NCI-H2227 (cell line): ENCODE results near the gene RFTN2.
"Not testable (repeated sequence)": the region's sequence is repeated elsewhere in the genome, so short reads cannot be mapped to it uniquely, and the experiment has no call there.

ENCODE experiments used
- DNase-seq: peaks from one replicate; lab custom pipeline; 2025; ENCODE audit not compliant: unreplicated experiment; lab: John Stamatoyannopoulos, UW

RFTN2 gene

DNA sequence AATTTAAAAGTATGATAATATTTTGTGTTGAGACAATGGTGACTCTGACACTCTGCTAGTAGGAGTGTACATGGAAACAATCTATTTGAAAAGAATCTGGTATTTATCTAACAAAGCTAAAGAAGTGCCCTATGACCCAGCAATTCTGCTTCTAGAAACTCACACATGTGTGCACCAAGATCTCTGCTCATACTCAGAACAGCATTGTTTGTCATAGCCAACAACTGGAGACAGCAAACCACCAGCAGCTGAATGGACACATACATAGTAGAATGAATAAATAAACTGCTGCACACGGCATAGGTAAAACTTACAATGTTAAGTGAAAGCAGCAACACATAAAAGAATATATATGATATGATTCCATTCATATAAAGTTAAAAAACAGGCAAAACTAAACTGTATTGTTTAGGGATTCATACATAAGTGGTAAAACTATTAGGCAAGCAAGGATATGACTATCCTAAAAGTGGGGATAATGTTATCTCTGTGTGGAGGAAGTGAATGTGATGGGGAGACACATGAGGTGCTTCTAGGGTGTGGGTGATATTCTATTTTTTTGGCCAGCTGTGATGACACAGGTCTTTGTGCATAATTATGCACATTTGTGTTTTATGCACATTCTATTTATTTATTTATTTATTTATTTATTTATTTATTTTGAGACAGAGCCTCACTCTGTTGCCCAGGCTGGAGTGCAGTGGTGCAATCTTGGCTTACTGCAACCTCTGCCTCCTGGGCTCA is 71.1 kb downstream of the RFTN2 start:
- DNase-seq, result no peak

GRCh38 chr2:197601726-197602125 is 73.7 kb downstream of the RFTN2 start:
- no peak for DNase-seq

- DNase-seq, result no peak
Measured at GRCh38 chr2:197600306-197600705, 75.1 kb downstream of the RFTN2 start.

DNA sequence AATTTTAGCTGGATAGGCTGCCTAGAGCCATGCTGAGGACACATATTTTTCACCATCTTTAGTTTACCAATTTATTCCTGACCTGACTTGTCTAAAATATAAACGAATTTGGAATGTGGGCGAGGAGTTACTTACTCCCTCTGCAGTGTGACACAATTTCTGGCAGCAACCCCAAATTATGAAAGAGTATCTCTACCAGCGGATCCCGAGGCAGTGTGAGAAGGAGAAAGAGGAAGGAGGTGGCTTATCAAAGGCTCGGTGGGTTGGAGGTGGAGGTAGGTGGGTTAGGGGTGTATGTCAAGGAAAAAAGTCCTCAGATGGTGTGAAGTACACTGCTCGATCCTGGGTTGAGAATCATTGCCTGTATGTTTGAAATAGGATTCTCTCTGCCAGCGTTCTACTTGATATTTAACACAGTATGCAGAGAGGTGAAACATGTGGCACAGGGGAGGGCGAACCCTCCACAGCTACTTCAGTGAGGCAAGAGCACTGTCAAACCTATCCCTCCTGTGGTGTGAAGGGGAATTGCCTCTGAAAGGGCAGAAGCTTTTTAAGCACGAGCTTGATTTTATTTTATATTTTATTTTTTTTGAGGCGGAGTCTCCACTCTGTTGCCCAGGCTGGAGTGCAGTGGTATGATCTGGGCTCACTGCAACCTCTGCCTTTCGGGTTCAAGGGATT is 76.0 kb downstream of the RFTN2 start:
- DNase-seq, result no peak

DNA sequence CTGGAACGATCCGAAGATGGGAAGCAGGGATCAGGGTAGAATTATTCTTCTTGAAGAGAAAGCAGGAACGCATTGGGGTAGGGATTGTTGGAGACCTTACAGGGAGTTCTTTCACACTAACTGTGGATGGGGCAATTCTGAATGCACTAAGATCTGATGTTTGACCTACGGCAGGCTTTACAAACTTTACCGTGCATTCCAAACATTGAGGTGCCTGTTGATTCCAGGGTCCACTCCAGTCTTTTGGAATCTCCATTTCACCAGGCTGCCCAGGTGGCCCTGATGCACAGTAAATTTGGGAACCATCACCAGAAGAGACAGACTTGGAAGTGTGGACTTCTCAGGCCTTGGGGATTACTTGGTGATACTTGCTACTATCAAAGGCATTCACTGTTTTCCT is 76.9 kb downstream of the RFTN2 start:
- DNase-seq, result no peak

DNA sequence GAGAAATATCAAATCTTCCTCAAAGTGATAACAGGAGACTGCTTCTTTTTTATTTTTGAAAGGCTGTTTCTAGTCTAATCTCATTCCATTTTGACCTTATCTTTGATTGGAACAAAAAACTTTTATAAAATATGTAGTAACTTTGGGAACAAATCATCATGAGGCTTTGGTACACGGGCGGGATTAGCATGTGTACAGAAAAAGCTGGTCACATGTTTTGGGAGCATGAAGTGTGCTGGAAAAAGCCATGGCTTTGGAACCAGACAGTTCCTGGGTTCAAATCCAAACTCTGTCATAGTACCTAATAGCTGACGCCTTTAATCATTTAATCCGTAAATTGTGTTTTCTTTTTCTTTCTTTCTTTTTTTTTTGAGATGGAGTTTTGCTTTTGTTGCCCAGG is 78.2 kb downstream of the RFTN2 start:
- DNase-seq, result no peak

DNA sequence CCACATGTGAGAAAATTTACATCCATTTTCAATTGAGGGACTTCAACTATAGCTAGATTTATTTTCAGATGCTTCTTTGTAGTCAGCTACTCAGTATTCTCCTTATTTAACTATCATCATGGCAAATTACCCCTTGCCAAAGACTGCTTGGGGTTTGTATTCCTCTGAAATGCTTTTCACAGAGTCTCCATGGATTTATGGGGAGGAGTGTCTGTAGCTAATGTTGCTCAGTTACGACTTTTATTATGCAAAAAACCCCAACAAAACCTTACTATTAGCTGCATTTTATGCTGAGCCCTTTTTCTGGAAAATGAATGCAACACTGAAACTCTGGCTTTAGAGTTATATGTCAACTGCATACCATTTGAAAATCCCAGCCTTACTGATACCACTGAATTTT is 78.6 kb downstream of the RFTN2 start:
- DNase-seq, result no peak

DNA sequence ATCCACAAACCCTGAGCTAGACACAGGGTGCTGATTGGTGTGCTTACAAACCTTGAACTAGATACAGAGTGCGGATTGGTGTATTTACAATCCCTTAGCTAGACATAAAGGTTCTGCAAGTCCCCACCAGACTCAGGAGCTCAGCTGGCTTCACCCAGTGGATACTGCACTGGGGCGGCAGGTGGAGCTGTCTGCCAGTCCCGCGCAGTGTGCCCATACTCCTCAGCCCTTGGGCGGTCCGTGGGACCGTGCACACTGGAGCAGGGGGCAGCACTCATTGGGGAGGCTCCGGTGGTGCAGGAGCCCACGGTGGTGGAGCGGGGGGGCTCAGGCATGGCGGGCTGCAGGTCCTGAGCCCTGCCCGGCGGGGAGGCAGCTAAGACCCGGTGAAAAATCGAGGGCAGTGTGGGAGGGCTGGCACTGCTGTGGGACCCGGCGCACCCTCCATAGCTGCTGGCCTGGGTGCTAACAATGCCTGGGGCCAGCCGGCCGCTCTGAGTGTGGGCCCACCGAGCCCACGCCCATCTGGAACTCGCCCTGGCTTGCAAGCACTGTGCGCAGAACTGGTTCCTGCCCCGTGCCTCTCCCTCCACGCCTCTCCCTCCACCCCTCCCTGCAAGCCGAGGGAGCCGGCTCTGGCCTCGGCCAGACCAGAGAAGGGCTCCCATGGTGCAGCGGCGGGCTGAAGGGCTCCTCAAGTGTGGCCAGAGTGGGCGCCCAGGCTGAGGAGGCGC is 83.9 kb downstream of the RFTN2 start:
- DNase-seq, result peak; percentile 82

DNA sequence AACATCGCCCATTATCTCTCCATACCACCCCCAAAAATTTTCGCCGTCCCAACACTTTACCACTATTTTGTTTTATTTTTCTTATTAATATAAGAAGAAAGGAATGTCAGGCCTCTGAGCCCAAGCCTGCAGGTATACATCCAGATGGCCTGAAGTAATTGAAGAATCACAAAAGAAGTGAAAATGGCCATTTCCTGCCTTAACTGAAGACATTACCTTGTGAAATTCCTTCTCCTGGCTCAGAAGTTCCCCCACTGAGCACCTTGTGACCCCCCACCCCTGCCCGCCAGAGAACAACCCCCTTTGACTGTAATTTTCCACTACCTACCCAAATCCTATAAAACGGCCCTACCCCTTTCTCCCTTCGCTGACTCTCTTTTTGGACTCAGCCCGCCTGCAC is 88.1 kb downstream of the RFTN2 start:
- DNase-seq, result not testable (repeated sequence)

DNA sequence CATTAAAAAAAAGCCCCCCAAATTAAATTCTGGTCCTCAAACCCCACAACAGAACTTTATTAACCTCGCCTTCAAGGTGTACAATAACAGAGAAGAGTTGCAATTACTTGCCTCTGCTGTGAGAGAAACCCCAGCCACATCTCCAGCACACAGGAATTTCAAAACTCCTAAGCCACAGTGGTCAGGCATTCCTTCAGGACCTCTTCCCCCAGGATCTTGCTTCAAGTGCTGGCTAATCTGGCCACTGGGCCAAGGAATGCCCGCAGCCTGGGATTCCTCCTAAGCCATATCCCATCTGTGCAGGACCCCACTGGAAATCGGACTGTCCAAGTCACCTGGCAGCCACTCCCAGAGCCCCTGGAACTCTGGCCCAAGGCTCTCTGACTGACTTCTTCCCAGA is 95.2 kb downstream of the RFTN2 start:
- not testable (repeated sequence) for DNase-seq

- not testable (repeated sequence) for DNase-seq
Measured at GRCh38 chr2:197578294-197578693, 97.1 kb downstream of the RFTN2 start.

DNA sequence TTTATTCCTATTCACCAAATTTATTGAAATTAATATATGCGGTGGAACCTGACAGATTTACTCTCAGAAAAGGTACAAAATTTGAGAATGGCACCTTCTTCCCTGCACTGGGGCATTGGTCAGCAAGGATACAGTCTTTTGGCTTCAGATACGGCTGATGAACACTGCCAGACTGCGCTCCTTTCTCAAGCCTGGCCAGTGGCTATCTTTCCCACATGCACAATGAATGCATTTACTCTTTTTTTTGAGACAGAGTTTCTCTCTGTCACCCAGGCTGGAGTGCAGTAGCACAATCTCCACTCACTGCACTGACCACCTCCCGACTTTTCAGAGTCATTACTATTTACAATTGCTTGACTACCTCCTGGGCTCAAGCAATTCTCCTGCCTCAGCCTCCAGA is 97.9 kb downstream of the RFTN2 start:
- DNase-seq, result no peak

DNA sequence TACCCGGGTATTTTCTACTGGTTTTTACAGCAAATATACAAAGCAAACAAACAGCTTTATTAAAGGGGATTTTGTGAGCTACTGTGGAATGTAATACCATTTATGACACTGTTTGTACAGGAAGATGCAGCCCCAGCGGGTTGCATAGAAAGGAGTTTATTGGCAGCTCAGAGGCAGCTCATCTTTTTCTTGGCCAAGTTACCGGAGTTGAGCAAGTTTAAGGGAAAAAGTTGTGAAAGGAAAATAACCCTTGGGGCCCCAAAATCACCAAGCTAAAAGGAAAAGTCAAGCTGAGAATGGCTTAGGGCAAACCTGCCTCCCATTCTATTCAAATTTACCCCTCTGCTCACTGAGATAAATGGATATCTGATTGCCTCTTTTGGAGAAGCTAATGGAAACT is 98.8 kb downstream of the RFTN2 start:
- no peak for DNase-seq

GRCh38 chr2:197575987-197576386 is 99.4 kb downstream of the RFTN2 start:
- no peak for DNase-seq

GRCh38 chr2:197573608-197574007 is 101.8 kb downstream of the RFTN2 start:
- DNase-seq, result no peak

DNA sequence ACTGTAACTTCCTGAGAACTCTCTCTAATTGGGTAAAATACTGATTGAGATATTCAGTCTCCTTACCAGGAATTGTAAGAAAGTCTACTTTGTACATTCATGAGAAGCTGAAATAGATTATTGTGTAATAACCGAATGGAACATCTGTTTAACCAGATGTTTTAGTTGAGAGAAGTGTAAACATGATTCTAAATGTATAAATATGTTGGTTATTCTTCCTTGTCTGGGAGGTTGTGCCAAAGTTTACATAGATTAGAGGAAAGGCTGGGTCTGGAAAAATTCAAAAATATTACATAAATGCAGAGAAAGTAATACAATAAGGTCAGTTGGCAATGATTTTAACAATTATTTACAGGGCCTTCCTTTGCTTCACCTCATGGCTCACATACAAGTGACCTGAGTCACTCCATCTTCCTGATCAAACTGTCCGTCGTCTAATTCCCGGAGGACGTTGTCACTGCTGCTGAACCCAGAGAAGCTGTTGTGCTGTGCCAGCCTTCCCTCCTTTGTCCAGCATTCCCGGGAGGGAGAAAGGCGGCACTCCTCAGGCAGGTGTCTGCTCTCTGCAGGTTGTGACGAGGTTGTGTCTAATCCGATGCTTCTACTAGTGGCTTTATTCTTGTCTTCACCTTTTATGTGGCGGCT is 103.6 kb downstream of the RFTN2 start:
- DNase-seq, result no peak

- no peak for DNase-seq
Measured at GRCh38 chr2:197560146-197560665, 115.2 kb downstream of the RFTN2 start.

- no peak for DNase-seq
Measured at GRCh38 chr2:197559681-197560080, 115.7 kb downstream of the RFTN2 start.

DNA sequence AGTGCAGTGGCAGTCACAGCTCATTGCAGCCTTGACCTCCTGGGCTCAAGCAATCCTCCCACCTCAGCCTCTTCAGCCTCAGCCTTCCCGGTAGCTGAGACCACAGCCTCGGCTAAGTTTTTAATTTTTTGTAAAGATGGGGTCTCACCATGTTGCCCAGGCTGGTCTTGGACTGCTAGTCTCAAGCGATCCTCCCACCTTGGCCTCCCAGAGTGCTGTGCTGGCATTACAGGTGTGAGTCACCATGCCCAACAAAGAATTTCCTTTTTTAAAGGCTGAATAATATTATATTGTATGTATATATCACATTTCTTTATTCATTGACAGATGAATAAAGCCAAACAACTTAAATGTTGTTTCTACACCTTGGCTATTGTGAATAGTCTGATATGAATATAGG is 117.0 kb downstream of the RFTN2 start:
- no peak for DNase-seq

GRCh38 chr2:197556456-197556855 is 118.9 kb downstream of the RFTN2 start:
- DNase-seq, result no peak

GRCh38 chr2:197555467-197555866 is 119.9 kb downstream of the RFTN2 start:
- no peak for DNase-seq
